ENCODE measurements around the gene CAPN10. TPM values are rescaled to one million over a fixed set of nuclear protein-coding genes. Genes with fewer than 3 reads are reported as not detected.

The CAPN10 gene
- total RNA-seq, 1 donor from 2014 or later: 32.1 TPM

- no peak for DNase-seq (ENCODE audit: extremely low read depth, low read depth, low spot score)
Measured at GRCh38 chr2:240647503-240648154, 61.1 kb downstream of the CAPN10 start.

GRCh38 chr2:240648155-240648649, 61.7 kb downstream of the CAPN10 start:
- DNase-seq (ENCODE audit: extremely low read depth, low read depth, low spot score): no peak

Other genes with a start within 250 kb of the CAPN10 start
- 141 and 173 TPM in 2 replicates for gene GPC1, start 151.1 kb upstream of the CAPN10 start, total RNA-seq
- gene ANKMY1, start 28.7 kb upstream of the CAPN10 start, total RNA-seq: 7.1 and 8.3 TPM in 2 replicates
- gene DUSP28, start 26.4 kb upstream of the CAPN10 start, total RNA-seq: 1.8 and 3.1 TPM in 2 replicates
- 108 and 141 TPM in 2 replicates for gene RNPEPL1, start 18.2 kb upstream of the CAPN10 start, total RNA-seq
- 0.23 and 0.24 TPM in 2 replicates for gene GPR35, start 38.7 kb downstream of the CAPN10 start, total RNA-seq
- gene AQP12B, start 96.2 kb downstream of the CAPN10 start, total RNA-seq: not detected in 2 replicates
- not detected in 2 replicates for gene AQP12A, start 105.1 kb downstream of the CAPN10 start, total RNA-seq
- 0.97 and 1.2 TPM in 2 replicates for gene KIF1A, start 233.5 kb downstream of the CAPN10 start, total RNA-seq